Endothelial cell (in vitro differentiated cells): ENCODE results near the gene POFUT2. TPM values are rescaled to one million over a fixed set of nuclear protein-coding genes. Genes with fewer than 3 reads are reported as not detected.
"Not testable (repeated sequence)": the region's sequence is repeated elsewhere in the genome, so short reads cannot be mapped to it uniquely, and the experiment has no call there.

Source experiments
- DNase-seq: peaks from one replicate; pipeline ENCODE4 v3.0.0; 2021; ENCODE audit warnings: low spot score
- H3K27ac Mint-ChIP-seq: one replicate; pipeline ENCODE4 v1.8.0; 2021; ENCODE audit warnings: mixed read lengths, inconsistent platforms; ENCODE audit not compliant: unreplicated experiment
- H3K27me3 Mint-ChIP-seq: one replicate; pipeline ENCODE4 v1.8.0; 2021; ENCODE audit warnings: mild to moderate bottlenecking, moderate library complexity, mixed read lengths, inconsistent platforms; ENCODE audit not compliant: unreplicated experiment
- H3K36me3 Mint-ChIP-seq: one replicate; pipeline ENCODE4 v1.8.0; 2021; ENCODE audit warnings: mild to moderate bottlenecking, low read depth, mixed read lengths, inconsistent platforms; ENCODE audit not compliant: unreplicated experiment
- H3K4me1 Mint-ChIP-seq: one replicate; pipeline ENCODE4 v1.8.0; 2021; ENCODE audit warnings: mild to moderate bottlenecking, mixed read lengths, inconsistent platforms; ENCODE audit not compliant: unreplicated experiment
- H3K4me3 Mint-ChIP-seq: one replicate; pipeline ENCODE4 v1.8.0; 2021; ENCODE audit warnings: mild to moderate bottlenecking, mixed read lengths, inconsistent platforms; ENCODE audit not compliant: unreplicated experiment
- H3K9me3 Mint-ChIP-seq: one replicate; pipeline ENCODE4 v1.8.0; 2021; ENCODE audit warnings: mixed read lengths, inconsistent platforms; ENCODE audit not compliant: unreplicated experiment
- CTCF ChIP-seq: fragments of 200-600 bp; sonication (generic); IDR thresholded peaks from one replicate; pipeline ENCODE4 v1.5.0; 2021; ENCODE audit warnings: antibody characterized with exemption; ENCODE audit not compliant: unreplicated experiment
- total RNA-seq: library from RNA; stranded (reverse); fragmentation: NEBNext Ultra II Directional; extraction: Animal tissue kit (Norgen Biotek cat#: 25700); gene quantifications from one replicate; pipeline ENCODE4 v1.2.1, GENCODE V29; 2021; ENCODE audit not compliant: unreplicated experiment

Gene POFUT2
- total RNA-seq, 1 donor from 2014 or later: 37.8 TPM

DNA sequence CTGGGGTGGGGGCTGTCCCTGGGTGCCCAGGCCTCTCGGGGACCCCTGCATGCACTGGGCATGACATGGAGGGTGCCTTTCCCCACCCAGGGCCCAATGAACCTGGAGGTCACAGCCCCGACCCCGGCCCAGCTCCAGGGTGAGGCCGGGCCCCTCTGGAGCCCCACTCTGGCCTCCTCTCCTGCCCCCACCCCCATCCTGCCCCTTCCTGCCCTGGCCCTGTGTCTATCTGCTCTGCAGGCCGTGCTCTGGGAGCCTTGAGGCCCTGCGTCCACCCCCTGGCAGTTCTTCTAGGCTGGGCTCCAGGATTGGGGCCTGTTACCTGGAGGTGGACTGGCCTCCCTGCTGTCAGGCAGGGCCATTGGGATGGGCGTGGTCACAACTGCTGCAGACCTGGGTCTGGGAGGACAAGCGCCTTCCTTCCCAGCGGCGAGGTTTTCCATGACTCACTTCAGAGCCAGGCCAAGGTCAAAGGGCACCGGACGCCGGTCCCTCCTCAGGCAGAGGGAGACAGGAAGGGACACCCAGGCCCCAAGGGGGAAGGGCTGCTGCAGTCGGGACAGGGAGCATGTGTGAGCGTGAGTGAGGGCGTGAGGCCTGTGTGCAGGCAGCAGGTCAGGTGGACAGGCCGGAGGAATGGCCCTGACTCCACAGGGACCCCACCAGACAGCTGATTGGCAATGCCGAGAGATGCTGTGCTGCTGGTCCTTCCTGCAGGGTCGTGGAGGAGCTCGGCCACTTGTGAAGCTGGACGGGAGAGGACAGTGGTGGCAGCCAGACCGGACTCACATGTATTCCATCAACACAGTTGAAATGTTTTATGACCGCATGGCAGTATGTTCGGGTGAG, 31.1 kb upstream of the POFUT2 start:
- no peak for DNase-seq
- peaks cover 2% of the 10 kb centered on the region for H3K4me1 Mint-ChIP-seq
- no peak overlapping the region for H3K27ac Mint-ChIP-seq
- TF ChIP-seq CTCF: no peak
- peaks cover 3% of the 10 kb centered on the region for H3K27me3 Mint-ChIP-seq
- no peak overlapping the region for H3K4me3 Mint-ChIP-seq
- H3K9me3 Mint-ChIP-seq: no peaks in the 10 kb centered on the region
- no peaks in the 10 kb centered on the region for H3K36me3 Mint-ChIP-seq

DNA sequence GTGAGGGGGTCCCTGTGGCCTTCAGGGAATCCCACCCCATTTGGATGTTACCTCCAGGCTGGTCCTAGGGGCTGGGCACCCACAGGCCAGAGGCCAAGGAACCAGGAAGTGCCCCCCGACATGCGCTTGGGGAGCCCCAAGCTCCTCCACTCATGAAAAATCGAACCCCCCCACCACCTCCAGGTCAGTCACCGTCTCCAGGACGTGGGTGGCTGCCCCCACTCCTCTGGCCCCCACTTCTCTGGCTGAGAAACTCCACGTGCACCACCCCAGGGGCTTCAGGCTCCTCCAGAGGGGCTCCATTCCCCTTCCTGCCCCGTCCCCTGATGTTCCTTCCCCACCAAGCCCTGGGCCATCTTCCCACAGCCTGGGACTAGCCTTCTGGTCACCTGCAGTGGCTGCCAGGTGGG, 30.5 kb upstream of the POFUT2 start:
- Mint-ChIP-seq H3K36me3 (no peaks in the 10 kb centered on the region), H3K27me3 (peaks cover 3% of the 10 kb centered on the region), H3K4me3 (no peak overlapping the region), H3K27ac (no peak overlapping the region), H3K4me1 (peaks cover 2% of the 10 kb centered on the region), H3K9me3 (no peaks in the 10 kb centered on the region)
- DNase-seq: no peak
- TF ChIP-seq CTCF: no peak

GRCh38 chr21:45317398-45318145, 29.9 kb upstream of the POFUT2 start:
- Mint-ChIP-seq H3K9me3 (no peaks in the 10 kb centered on the region), H3K36me3 (no peaks in the 10 kb centered on the region), H3K4me3 (no peak overlapping the region), H3K4me1 (peaks cover 2% of the 10 kb centered on the region), H3K27me3 (peaks cover 3% of the 10 kb centered on the region), H3K27ac (no peak overlapping the region)
- no peak for DNase-seq
- TF ChIP-seq CTCF: no peak

DNA sequence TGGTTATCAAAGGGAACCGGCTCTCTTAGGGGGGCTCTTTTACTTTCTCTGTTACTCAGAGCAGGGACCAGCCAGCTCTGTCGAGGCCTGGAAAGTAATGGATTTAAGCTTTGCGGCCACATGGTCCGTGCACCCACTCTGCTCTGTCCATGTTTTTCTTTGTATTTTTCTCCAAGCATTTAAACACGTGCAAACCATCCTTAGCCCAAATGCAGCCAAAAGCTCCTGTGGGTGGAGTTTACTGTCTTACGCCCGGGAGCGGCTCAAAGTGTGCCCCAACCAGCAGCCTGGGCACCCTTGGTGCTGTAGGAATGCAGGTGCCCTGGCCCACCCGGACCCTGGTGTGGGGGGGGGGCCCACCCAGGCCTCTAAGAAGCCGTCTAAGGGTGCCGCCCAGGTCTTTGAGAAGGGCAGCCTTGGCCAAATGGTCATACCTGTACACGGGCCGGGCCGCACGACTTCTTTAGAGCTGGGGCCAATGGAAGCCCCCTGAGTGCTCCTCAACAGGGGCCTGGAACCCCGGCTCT, 29.2 kb upstream of the POFUT2 start:
- peaks cover 3% of the 10 kb centered on the region for H3K27me3 Mint-ChIP-seq
- H3K27ac Mint-ChIP-seq: no peak overlapping the region
- no peak for TF ChIP-seq CTCF
- peaks cover 2% of the 10 kb centered on the region for H3K4me1 Mint-ChIP-seq
- no peaks in the 10 kb centered on the region for H3K36me3 Mint-ChIP-seq
- no peaks in the 10 kb centered on the region for H3K9me3 Mint-ChIP-seq
- no peak overlapping the region for H3K4me3 Mint-ChIP-seq
- no peak for DNase-seq

DNA sequence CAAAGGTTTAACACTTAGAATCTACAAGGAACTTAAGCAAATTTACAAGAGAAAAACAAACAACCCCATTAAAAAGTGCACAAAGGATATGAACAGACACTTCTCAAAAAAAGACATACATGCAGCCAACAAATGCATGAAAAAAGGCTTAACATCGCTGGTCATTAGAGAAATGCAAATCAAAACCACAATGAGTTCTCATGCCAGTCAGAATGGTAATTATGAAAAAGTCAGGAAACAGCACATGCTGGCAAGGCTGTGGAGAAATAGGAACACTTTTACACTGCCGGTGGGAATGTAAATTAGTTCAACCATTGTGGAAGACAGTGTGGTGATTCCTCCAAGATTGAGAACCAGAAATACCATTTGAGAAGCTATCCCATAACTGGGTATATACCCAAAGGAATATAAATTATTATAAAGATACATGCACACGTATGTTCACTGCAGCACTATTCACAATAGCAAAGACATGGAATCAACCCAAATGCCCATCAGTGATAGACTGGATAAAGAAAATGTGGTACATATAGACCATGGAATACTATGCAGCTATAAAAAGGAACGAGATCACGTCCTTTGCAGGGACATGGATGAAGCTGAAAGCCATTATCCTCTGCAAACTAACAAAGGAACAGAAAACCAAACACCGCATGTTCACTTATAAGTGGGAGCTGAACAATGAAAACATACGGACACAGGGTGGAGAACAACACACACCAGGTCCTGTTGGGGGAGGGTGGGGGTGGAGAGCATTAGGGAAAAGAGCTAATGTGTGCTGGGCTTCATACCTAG, 28.2 kb upstream of the POFUT2 start:
- not testable (repeated sequence) for H3K27ac Mint-ChIP-seq, H3K36me3 Mint-ChIP-seq, H3K4me1 Mint-ChIP-seq, DNase-seq, H3K9me3 Mint-ChIP-seq, H3K4me3 Mint-ChIP-seq, H3K27me3 Mint-ChIP-seq
